Inferior parietal cortex (tissue), 1 donor: ENCODE results near the gene EXOC1L.
A peak's percentile ranks its signal among the peaks of the same experiment; 100 is the strongest.
"Not testable (repeated sequence)": the region's sequence is repeated elsewhere in the genome, so short reads cannot be mapped to it uniquely, and the experiment has no call there.

Source experiments
- DNase-seq: peaks from one replicate; pipeline ENCODE4 v3.0.0-alpha.2; 2016; ENCODE audit errors: extremely low spot score

Gene EXOC1L

GRCh38 chr4:55838356-55838755, 18.8 kb downstream of the EXOC1L start:
- no peak for DNase-seq

GRCh38 chr4:55838952-55839351, 19.4 kb downstream of the EXOC1L start:
- no peak for DNase-seq

- DNase-seq: no peak
Observed at GRCh38 chr4:55840956-55841355, 21.4 kb downstream of the EXOC1L start.

- not testable (repeated sequence) for DNase-seq
Observed at GRCh38 chr4:55841373-55842239, 22.0 kb downstream of the EXOC1L start.

GRCh38 chr4:55842312-55842711, 22.7 kb downstream of the EXOC1L start:
- not testable (repeated sequence) for DNase-seq

GRCh38 chr4:55849724-55850123, 30.1 kb downstream of the EXOC1L start:
- DNase-seq: no peak

GRCh38 chr4:55851885-55852284, 32.3 kb downstream of the EXOC1L start:
- no peak for DNase-seq

GRCh38 chr4:55853484-55854046, 34.0 kb downstream of the EXOC1L start, which contains the start of gene EXOC1:
TSS of gene EXOC1 (plus strand) at chr4:55853648. CDS start at chr4:55858324, 4,676 bp downstream.
- DNase-seq: peak; percentile 99

- no peak for DNase-seq
Observed at GRCh38 chr4:55854129-55854528, 34.5 kb downstream of the EXOC1L start.

- DNase-seq: no peak
Observed at GRCh38 chr4:55857586-55857985, 38.0 kb downstream of the EXOC1L start.

GRCh38 chr4:55859711-55860110, 40.1 kb downstream of the EXOC1L start:
- DNase-seq: no peak

GRCh38 chr4:55864577-55865223, 45.1 kb downstream of the EXOC1L start:
- no peak for DNase-seq

GRCh38 chr4:55865228-55865806, 45.7 kb downstream of the EXOC1L start:
- DNase-seq: no peak

GRCh38 chr4:55866290-55866907, 46.8 kb downstream of the EXOC1L start:
- peak; percentile 18 for DNase-seq

- peak; percentile 63 for DNase-seq
Observed at GRCh38 chr4:55866973-55867574, 47.5 kb downstream of the EXOC1L start.

GRCh38 chr4:55868581-55869090, 49.0 kb downstream of the EXOC1L start:
- DNase-seq: no peak

GRCh38 chr4:55871299-55871800, 51.8 kb downstream of the EXOC1L start:
- no peak for DNase-seq

- DNase-seq: no peak
Observed at GRCh38 chr4:55874831-55875230, 55.2 kb downstream of the EXOC1L start.

- no peak for DNase-seq
Observed at GRCh38 chr4:55876387-55876786, 56.8 kb downstream of the EXOC1L start.

GRCh38 chr4:55879224-55879623, 59.6 kb downstream of the EXOC1L start:
- no peak for DNase-seq
